Heart left ventricle (tissue), 16 donors: Measurements from ENCODE around the gene TMEM100. TPM values are rescaled to one million over a fixed set of nuclear protein-coding genes. Genes with fewer than 3 reads are reported as not detected.

ENCODE experiments used
- ATAC-seq, 4 donors: fragments of 200-7000 bp; cut with Tn5 transposase; one replicate each; pipeline ENCODE4 v1.9.1; 2020 to 2022; ENCODE audit warnings: moderate library complexity in 4 of 4, mild to moderate bottlenecking in 3 of 4, moderate number of reproducible peaks in 1 of 4
- DNase-seq, 5 donors: peaks; one replicate each; pipeline ENCODE4 v3.0.0-alpha.2; 2020
- H3K27ac ChIP-seq, 12 donors: fragments of 200-600 bp; sonication (generic) in 4 of 12; one replicate each; pipeline versions ENCODE4 v1.5.0 to v1.8.0; 2016 to 2022; ENCODE audit warnings: mild to moderate bottlenecking in 2 of 12
- H3K27me3 ChIP-seq, 9 donors: fragments of 200-600 bp; sonication (generic) in 2 of 9; one replicate each; pipeline versions ENCODE4 v1.5.1 to v1.8.0; 2016 to 2022; ENCODE audit warnings: mild to moderate bottlenecking in 3 of 9
- H3K36me3 ChIP-seq, 9 donors: fragments of 200-600 bp; sonication (generic) in 2 of 9; one replicate each; pipeline versions ENCODE4 v1.5.0 to v1.8.0; 2018 to 2022; ENCODE audit warnings: mild to moderate bottlenecking in 2 of 9
- H3K4me1 ChIP-seq, 12 donors: fragments of 200-600 bp; sonication (generic) in 4 of 12; one replicate each; pipeline versions ENCODE4 v1.5.0 to v1.8.0; 2016 to 2022; ENCODE audit warnings: mild to moderate bottlenecking in 3 of 12
- H3K4me3 ChIP-seq, 12 donors: fragments of 200-600 bp; sonication (generic) in 4 of 12; one replicate each; pipeline versions ENCODE4 v1.5.0 to v1.8.0; 2017 to 2022; ENCODE audit warnings: mild to moderate bottlenecking in 9 of 12, moderate library complexity in 4 of 12
- H3K9me3 ChIP-seq, 12 donors: fragments of 200-600 bp; sonication (generic) in 4 of 12; one replicate each; pipeline versions ENCODE4 v1.5.0 to v1.8.0; 2016 to 2022; ENCODE audit warnings: mild to moderate bottlenecking in 1 of 12
- CTCF ChIP-seq, 12 donors: fragments of 200-600 bp; sonication (generic) in 4 of 12; IDR thresholded peaks; one replicate each; pipeline versions ENCODE4 v1.5.0 to v1.8.0; 2018 to 2022; ENCODE audit warnings: antibody characterized with exemption in 12 of 12, mild to moderate bottlenecking in 5 of 12
- POLR2A ChIP-seq, 2 donors: fragments of 450-650 bp; IDR thresholded peaks; one replicate each; pipeline ENCODE4 v1.6.1; 2017; ENCODE audit warnings: antibody characterized with exemption in 2 of 2, mild to moderate bottlenecking in 2 of 2, moderate library complexity in 2 of 2
- WGBS, 4 donors: extraction: QIAGEN DNeasy Blood & Tissue Kit in 2 of 4; methylation state at CpG; one replicate each; pipeline versions ENCODE4 v1.1.5 to v1.1.7; 2013 to 2018; 5-methylcytosine and 5-hydroxymethylcytosine counted together
- intact Hi-C, 10 donors: fragments of 100-400 bp; cut with DNase I; formaldehyde crosslinking; loops; one replicate each; pipeline versions ENCODE4 v1.11.1 to v1.14.2; 2022
- polyA plus RNA-seq, 2 donors: library from polyadenylated mRNA; stranded (reverse); fragments of 200-250 nt; gene quantifications; one replicate each; pipeline ENCODE4 v1.2.3, GENCODE V29; 2013
- total RNA-seq, 9 donors: library from RNA; depleted of rRNA in 2 of 9; stranded (reverse); fragments of >200 nt in 2 of 9; fragmentation: NEBNext Ultra II Directional in 3 of 9; extraction: Animal tissue kit (Norgen Biotek cat#: 25700) in 3 of 9; gene quantifications; one replicate each; pipeline versions ENCODE4 v1.1.0 to v1.2.4, GENCODE V29; 2016 to 2023
- donor health status: ischemic (EF 13 %, LVEDD 7.1; RV severe dilation, severe dysfunction).
- donor health status: healthy with polysubstance abuse.
- donor health status: DM: no; HTN: yes; CAD: no.
- donor health status: DM: no; HTN: no; CAD: no.
- donor health status: ischemic (EF 25% LVEDD 6.9; RV normal size, moderate dysfunction).
- donor health status: ischemic (EF 25% LVEDD 5.7; RV mildly dilated, moderate dysfunction).
- donor health status: healthy.
- donor health status: DM: yes; HTN: yes; CAD: no.
- donor health status: ischemic (EF 35%, LVEDD 5.7; RV mildly dilated, moderate dysfunction).
- donor health status: nonischemic (EF 11% LVEDD 7.7; RV severe dilation, severe dysfunction).
- donor health status: DM: yes; HTN: yes; CAD: no.
- donor health status: PGD.
- donor health status: ischemic (EF 29% LVEDD 5.4; RV normal size, mild dysfunction).
- donor health status: nonischemic (EF 23%, LVEDD 6.1; RV moderate dilation, normal function).

Gene TMEM100
- total and polyA plus RNA-seq, 11 donors, result 2.3 to 9.3 (median 5.3) TPM

GRCh38 chr17:55757659-55758058 lies 35.0 kb upstream of the TMEM100 start:
- peaks cover 0 to 30% (median 5%) of the 10 kb centered on the region in 12 donors for H3K4me1 ChIP-seq
- WGBS, 4 donors, result 86 to 100% (median 99%) methylated on average over 1 of the region's 1 CpG
- no peak overlapping the region for H3K4me3 ChIP-seq
- TF ChIP-seq CTCF (IDR thresholded peaks at IDR 0.05) (no peak), POLR2A (IDR thresholded peaks at IDR 0.05) (no peak)
- DNase-seq (no peak), ATAC-seq (no peak)
- no peak overlapping the region for H3K27ac ChIP-seq
- no peaks in the 10 kb centered on the region for H3K9me3 ChIP-seq
- peaks cover 0 to 18% (median 3%) of the 10 kb centered on the region in 9 donors for H3K36me3 ChIP-seq
- H3K27me3 ChIP-seq, result no peaks in the 10 kb centered on the region
- intact Hi-C loops, result loop anchor here in 2 of 10 donors (5.0 to 10.0 kb wide), 2 partner anchors 35 to 343 kb away; partner anchors contain the start of gene TMEM100 (in 1 of the 2)

- DNase-seq, result no peak
Observed at GRCh38 chr17:55756689-55757088, 34.0 kb upstream of the TMEM100 start.

DNA sequence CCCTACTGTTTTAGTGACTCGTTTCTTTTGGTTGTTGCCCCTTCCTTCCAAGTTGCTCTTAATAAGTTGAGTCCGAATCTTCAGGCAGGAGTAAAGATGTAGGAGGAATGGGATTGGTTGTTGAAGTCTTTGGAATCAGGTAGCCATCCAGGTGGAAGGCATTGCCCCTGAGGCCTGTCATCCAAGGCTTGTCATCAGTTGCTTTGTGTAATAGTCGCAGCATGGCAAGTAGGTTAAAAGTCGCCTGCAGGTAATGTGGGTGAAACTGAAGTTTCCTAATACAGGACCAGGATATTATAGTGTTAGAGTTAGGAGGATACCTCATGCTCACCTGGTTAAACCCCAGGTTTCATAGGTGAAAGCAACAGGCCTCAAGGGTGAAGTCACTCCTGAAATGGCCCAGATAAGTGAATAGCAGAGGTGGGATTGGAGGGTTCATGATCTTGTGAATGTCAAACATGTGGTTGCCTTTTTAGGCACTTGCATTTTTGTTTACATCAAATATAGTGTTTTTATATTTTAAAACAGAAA lies 29.1 kb upstream of the TMEM100 start:
- Histone ChIP-seq H3K27ac (peak overlapping the region; percentile 82 to 98 (median 92)), H3K4me1 (peaks cover 0 to 20% (median 13%) of the 10 kb centered on the region in 12 donors), H3K4me3 (peak overlapping the region; percentile 58 to 96 (median 88)), H3K9me3 (no peaks in the 10 kb centered on the region), H3K36me3 (peaks cover 0 to 18% (median 3%) of the 10 kb centered on the region in 9 donors), H3K27me3 (no peaks in the 10 kb centered on the region)
- ATAC-seq, result no peak
- TF ChIP-seq CTCF (IDR thresholded peaks at IDR 0.05) (no peak), POLR2A (IDR thresholded peaks at IDR 0.05) (no peak)
- intact Hi-C loops, result loop anchor here in 2 of 10 donors (2.0 to 10.0 kb wide), 2 partner anchors 19 to 337 kb away; no protein-coding TSS in a partner anchor
- no peak for DNase-seq
- 59 to 67% (median 63%) methylated on average over 4 of the region's 4 CpGs for WGBS, 4 donors

More at GRCh38 chr17:55756689-55757088, 34.0 kb upstream of the TMEM100 start:
- peaks cover 0 to 18% (median 3%) of the 10 kb centered on the region in 9 donors for H3K36me3 ChIP-seq
- no peaks in the 10 kb centered on the region for H3K9me3 ChIP-seq
- no peak for ATAC-seq
- H3K27me3 ChIP-seq, result no peaks in the 10 kb centered on the region
- 86 to 92% (median 91%) methylated on average over 2 of the region's 2 CpGs for WGBS, 4 donors
- intact Hi-C loops, result loop anchor here in 2 of 10 donors (5.0 to 10.0 kb wide), 2 partner anchors 34 to 342 kb away; partner anchors contain the start of gene TMEM100 (in 1 of the 2)
- no peak overlapping the region for H3K27ac ChIP-seq
- H3K4me3 ChIP-seq, result no peak overlapping the region
- TF ChIP-seq CTCF (IDR thresholded peaks at IDR 0.05) (no peak), POLR2A (IDR thresholded peaks at IDR 0.05) (no peak)
- peaks cover 0 to 40% (median 13%) of the 10 kb centered on the region in 12 donors for H3K4me1 ChIP-seq
